Chondrocyte (in vitro differentiated cells): ENCODE results near the gene PDGFA. TPM values are rescaled to one million over a fixed set of nuclear protein-coding genes. Genes with fewer than 3 reads are reported as not detected.

ENCODE experiments used
- DNase-seq: peaks from one replicate; pipeline ENCODE4 v3.0.0; 2021; ENCODE audit warnings: mixed read lengths, low spot score
- H3K27ac Mint-ChIP-seq: one replicate; pipeline ENCODE4 v1.8.0; 2021; ENCODE audit warnings: mild to moderate bottlenecking, moderate library complexity, mixed read lengths; ENCODE audit not compliant: unreplicated experiment
- H3K27me3 Mint-ChIP-seq: 2 replicates; pipeline ENCODE4 v1.8.0; 2021; ENCODE audit warnings: low read depth, mixed read lengths
- H3K36me3 Mint-ChIP-seq: 2 replicates; pipeline ENCODE4 v1.8.0; 2021; ENCODE audit warnings: low read depth, mixed read lengths
- H3K4me1 Mint-ChIP-seq: 2 replicates; pipeline ENCODE4 v1.8.0; 2021; ENCODE audit warnings: low read depth, mild to moderate bottlenecking, mixed read lengths
- H3K4me3 Mint-ChIP-seq: one replicate; pipeline ENCODE4 v1.8.0; 2021; ENCODE audit warnings: mild to moderate bottlenecking, moderate library complexity, mixed read lengths; ENCODE audit not compliant: unreplicated experiment
- H3K9me3 Mint-ChIP-seq: 2 replicates; pipeline ENCODE4 v1.8.0; 2021; ENCODE audit warnings: low read depth, mixed read lengths
- total RNA-seq: library from RNA; stranded (reverse); gene quantifications from 3 replicates; pipeline ENCODE4 v1.2.1, GENCODE V29; 2021
- TF ChIP-seq, protein P1 (sequence below): fragments of 200-600 bp; sonication (generic); IDR thresholded peaks from 2 replicates; pipeline ENCODE4 v1.5.0; 2021; ENCODE audit warnings: antibody characterized with exemption, mild to moderate bottlenecking, moderate library complexity

Gene PDGFA
- total RNA-seq, 1 donor from 2014 or later: 70.6 TPM

DNA sequence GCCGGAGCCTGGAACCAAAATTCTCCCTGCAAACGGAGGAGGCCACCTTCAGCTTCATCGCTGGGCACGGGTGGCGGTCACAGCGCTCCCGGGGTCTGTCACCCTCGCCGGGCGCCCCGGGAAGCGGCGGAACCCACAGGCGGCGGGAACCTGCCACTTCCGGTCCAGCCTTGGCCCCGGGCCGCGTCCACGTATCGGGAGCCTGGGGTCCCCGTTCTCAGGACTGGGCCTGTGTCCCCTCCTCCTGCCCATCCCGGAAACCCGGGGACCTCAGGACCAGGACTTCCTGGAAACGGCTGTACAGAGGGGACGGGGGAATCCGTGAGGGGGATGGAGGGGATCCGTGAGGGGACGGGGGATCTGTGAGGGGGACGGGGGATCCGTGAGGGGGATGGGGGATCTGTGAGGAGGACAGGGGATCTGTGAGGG, 25.4 kb downstream of the PDGFA start:
- no peak overlapping the region for H3K27ac Mint-ChIP-seq
- H3K36me3 Mint-ChIP-seq: peaks cover 18% of the 10 kb centered on the region
- TF ChIP-seq, protein P1, sequence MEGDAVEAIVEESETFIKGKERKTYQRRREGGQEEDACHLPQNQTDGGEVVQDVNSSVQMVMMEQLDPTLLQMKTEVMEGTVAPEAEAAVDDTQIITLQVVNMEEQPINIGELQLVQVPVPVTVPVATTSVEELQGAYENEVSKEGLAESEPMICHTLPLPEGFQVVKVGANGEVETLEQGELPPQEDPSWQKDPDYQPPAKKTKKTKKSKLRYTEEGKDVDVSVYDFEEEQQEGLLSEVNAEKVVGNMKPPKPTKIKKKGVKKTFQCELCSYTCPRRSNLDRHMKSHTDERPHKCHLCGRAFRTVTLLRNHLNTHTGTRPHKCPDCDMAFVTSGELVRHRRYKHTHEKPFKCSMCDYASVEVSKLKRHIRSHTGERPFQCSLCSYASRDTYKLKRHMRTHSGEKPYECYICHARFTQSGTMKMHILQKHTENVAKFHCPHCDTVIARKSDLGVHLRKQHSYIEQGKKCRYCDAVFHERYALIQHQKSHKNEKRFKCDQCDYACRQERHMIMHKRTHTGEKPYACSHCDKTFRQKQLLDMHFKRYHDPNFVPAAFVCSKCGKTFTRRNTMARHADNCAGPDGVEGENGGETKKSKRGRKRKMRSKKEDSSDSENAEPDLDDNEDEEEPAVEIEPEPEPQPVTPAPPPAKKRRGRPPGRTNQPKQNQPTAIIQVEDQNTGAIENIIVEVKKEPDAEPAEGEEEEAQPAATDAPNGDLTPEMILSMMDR: no peak
- H3K4me1 Mint-ChIP-seq: peaks cover 8% of the 10 kb centered on the region
- H3K4me3 Mint-ChIP-seq: no peak overlapping the region
- DNase-seq: no peak
- no peaks in the 10 kb centered on the region for H3K9me3 Mint-ChIP-seq
- H3K27me3 Mint-ChIP-seq: no peaks in the 10 kb centered on the region

DNA sequence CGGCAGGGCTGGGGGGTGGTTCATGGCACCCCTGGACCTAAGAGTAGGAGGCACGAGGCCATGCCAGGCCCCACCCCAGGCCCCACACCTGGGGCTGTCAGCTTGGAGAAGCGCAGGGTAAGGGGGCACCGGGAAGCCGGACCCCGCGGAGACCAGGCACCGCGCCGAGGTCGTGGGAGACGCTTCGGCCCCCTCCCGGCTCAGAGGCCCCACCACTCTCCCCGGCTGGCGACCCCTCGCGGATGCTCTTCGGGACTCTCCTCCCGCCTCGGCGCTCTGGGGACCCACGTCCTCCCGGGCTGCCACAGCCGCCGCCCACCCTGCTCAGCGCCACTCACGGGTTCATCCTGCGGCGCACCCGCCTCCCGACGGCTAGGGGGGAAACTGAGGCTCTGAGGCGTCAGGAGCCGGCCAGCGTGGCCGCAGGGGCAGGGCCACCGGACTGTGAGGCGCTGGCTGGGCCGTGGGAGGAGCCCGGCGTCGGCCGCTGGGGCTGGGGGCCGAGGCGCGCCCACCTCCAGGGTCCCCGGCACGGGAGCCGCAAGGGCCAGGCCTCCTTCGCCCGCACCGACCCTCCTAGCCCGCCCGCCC, 25.9 kb downstream of the PDGFA start:
- no peak overlapping the region for H3K4me3 Mint-ChIP-seq
- H3K27ac Mint-ChIP-seq: no peak overlapping the region
- H3K36me3 Mint-ChIP-seq: peaks cover 16% of the 10 kb centered on the region
- TF ChIP-seq, protein P1: no peak
- H3K9me3 Mint-ChIP-seq: no peaks in the 10 kb centered on the region
- no peaks in the 10 kb centered on the region for H3K27me3 Mint-ChIP-seq
- H3K4me1 Mint-ChIP-seq: peaks cover 11% of the 10 kb centered on the region
- peak; percentile 87 for DNase-seq

DNA sequence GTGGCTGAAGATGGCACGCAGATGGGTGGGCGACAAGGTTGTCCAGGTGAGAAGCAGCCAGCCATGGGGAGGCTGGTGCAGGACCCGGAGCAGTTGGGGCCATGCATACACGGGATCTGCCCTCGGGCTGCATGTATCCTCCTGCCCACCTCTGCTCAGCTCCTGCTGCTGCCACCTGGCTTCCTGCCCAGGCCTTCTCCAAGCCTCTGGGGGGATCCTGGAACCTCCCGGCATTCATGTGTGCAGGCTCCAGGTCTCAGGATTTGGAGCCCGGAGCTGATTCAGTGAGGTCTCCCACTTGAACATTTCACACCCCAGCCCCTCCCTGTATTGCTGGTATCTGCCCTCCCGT, 27.0 kb downstream of the PDGFA start:
- Mint-ChIP-seq H3K27me3 (no peaks in the 10 kb centered on the region), H3K27ac (no peak overlapping the region), H3K4me1 (peaks cover 20% of the 10 kb centered on the region), H3K36me3 (peaks cover 11% of the 10 kb centered on the region), H3K9me3 (no peaks in the 10 kb centered on the region), H3K4me3 (no peak overlapping the region)
- peak; percentile 53 for DNase-seq
- TF ChIP-seq, protein P1: no peak

DNA sequence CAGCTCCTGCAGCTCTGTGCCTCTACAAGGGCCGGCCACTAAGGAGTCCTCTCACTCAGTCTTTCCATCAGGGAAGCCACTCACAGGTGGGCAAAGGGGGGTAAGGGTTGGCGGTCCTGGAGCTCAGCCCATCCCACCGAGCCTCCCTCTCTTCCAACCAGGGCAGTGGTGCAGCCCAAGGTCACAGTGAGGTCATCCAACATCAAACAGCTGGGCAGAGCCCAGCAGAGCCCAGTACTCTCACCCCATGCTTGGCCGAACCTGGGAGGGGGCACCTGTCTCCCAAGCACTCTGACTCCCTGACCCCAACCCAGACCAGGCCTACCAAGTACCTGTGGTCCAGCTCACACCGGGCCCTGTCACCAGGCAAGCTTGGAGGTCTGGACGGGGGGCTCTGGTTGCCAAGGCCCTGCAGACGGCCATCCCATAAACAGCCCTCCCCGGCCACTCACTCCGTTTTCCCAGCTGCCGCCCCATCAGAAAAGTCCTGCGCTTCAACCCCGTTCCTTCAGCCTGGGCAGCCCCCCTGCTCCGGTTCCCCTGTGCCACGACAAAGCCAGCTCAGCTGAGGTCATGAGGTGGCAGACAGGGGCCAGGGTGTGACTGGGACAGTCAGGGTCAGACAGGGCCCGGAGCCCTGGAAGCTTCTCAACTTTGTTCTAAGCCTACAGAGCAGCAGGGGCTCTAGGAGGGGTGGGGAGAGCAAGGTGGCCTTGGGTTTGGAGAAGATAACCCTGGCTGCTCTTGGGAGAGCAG, 27.5 kb downstream of the PDGFA start:
- Mint-ChIP-seq H3K27me3 (no peaks in the 10 kb centered on the region), H3K4me1 (peaks cover 24% of the 10 kb centered on the region), H3K4me3 (no peak overlapping the region), H3K9me3 (no peaks in the 10 kb centered on the region), H3K36me3 (peaks cover 6% of the 10 kb centered on the region), H3K27ac (no peak overlapping the region)
- TF ChIP-seq, protein P1: no peak
- DNase-seq: peak; percentile 74

DNA sequence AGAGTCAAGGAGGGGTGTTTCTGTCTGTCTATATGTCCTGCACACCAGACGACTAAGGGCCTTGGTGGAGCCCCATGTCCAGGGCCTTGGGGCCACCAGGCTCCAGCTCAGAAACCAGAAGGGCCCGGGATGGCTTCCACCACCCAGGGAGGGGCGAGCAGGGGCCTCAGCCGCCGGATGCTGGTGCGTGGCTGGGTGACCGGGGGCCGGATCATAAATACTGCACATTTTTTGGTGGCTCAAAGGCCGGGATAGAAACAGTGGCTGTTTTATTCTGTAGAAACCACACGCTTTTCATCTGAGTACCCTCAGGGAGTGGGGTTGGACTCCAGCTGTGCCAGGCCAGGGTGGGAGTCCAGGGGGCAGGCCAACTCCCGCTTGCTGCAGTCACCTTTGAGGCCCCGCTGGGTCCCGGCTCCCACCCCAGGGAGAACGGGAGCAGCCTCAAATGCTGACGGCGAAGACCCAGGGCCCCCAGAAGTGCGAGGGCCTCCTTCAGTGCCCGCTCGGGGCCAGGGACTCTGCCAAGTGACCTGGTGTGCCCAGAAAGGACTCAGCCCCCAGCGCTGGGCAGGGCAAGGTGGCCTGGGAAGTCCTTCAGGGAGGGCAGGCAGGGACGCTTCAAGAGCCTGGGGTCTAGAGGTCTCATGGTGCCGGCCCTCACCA, 28.2 kb downstream of the PDGFA start:
- H3K27ac Mint-ChIP-seq: no peak overlapping the region
- no peak overlapping the region for H3K4me3 Mint-ChIP-seq
- H3K9me3 Mint-ChIP-seq: no peaks in the 10 kb centered on the region
- H3K27me3 Mint-ChIP-seq: no peaks in the 10 kb centered on the region
- TF ChIP-seq, protein P1: no peak
- DNase-seq: no peak
- H3K4me1 Mint-ChIP-seq: peaks cover 29% of the 10 kb centered on the region
- peaks cover 2% of the 10 kb centered on the region for H3K36me3 Mint-ChIP-seq
